Occipital lobe (tissue), 1 donor: Measurements from ENCODE around the gene RGS18. TPM values are rescaled to one million over a fixed set of nuclear protein-coding genes. Genes with fewer than 3 reads are reported as not detected.

Experiments used
- total RNA-seq: library from RNA; depleted of rRNA; stranded (reverse); fragments of >200 nt; gene quantifications from one replicate; pipeline ENCODE4 v1.2.3, GENCODE V29; 2014

The RGS18 gene
- total RNA-seq, 1 donor from 2014 or later: 0.78 TPM

Other genes starting within 250 kb of the RGS18 start
- not detected for gene RGS21, start 158.5 kb downstream of the RGS18 start, total RNA-seq